Measurements from ENCODE around the gene MSI2. TPM values are rescaled to one million over a fixed set of nuclear protein-coding genes. Genes with fewer than 3 reads are reported as not detected.

Gene MSI2
- total RNA-seq, 1 donor from 2014 or later = 16.8 TPM

DNA sequence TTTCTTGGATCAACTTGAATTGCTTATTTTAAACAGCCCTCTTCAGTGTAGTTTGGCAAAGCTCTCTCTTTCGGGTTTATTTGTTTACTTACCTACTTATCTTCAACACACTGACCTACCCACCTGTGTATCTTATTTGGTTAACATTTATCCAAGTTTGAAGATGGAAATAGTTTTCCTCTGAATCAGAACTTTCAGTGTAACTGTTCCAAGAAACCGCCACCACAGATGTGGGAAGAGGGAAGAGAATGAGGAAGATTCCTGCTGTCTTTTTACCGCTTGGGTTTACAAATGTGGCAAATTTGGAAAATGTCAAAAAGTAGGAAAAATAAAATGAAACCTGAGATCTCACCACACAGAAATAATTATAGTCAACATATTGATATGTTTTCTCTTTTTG lies 115.8 kb downstream of the MSI2 start:
- peak; percentile 20 for DNase-seq

- no peak for DNase-seq
These were observed 116.7 kb downstream of the MSI2 start for GRCh38 chr17:57373048-57373447.

GRCh38 chr17:57373756-57374155 lies 117.4 kb downstream of the MSI2 start:
- DNase-seq = no peak

- DNase-seq = no peak
These were observed 118.9 kb downstream of the MSI2 start for GRCh38 chr17:57375040-57375769.

GRCh38 chr17:57375770-57376225 lies 119.5 kb downstream of the MSI2 start:
- DNase-seq = no peak

DNA sequence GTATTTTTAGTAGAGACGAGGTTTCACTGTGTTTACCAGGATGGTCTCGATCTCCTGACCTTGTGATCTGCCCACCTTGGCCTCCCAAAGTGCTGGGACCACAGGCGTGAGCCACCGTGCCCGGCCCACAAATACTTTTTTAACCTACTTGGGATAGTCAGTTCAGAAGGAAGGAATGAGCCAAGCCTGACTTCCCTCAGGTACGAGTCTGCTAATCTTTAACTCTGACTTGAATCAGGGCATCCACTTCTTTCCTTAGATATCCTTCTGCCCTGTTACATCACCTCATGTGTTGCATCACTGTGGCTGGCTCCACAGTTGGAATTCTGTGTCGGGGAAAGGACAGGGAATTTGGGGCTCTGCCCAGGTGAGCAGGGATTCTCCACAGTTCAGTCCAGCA lies 120.8 kb downstream of the MSI2 start:
- no peak for DNase-seq

DNA sequence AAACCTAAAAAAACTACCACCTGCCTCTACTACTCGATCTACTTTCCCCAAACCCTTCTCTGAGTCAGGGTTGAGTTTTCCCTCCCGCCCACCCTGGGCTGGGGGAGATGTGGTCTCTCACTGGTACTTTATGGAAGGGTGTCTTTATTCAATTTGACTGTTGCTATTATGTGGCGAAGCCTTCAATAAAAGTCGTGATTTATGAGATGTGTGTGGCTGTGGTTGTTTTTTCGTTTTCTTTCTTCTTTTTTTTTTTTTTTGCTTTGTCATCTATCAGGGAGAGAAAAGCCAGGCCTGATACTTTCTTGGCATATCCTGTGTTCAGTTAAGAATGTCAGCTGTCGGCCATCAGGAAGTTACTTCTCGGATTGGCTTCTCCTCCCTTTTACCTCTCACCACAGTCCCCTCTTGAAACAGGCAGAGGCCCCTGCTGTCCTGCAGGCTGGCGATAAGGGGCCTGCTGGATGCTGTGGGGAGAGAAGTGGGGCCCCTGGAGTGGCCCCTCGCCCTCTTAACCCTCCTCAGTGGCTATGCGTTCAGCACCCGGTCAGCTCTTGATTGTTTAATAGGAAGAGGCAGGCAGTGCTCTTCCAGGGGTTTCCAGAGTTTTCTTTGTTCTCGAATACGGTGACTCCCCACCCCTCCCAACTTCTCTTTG lies 123.0 kb downstream of the MSI2 start:
- DNase-seq = peak; percentile 41

GRCh38 chr17:57379895-57380434 lies 123.6 kb downstream of the MSI2 start:
- DNase-seq = no peak

GRCh38 chr17:57381498-57381897 lies 125.2 kb downstream of the MSI2 start:
- no peak for DNase-seq

GRCh38 chr17:57384219-57384618 lies 127.9 kb downstream of the MSI2 start:
- DNase-seq = no peak

DNA sequence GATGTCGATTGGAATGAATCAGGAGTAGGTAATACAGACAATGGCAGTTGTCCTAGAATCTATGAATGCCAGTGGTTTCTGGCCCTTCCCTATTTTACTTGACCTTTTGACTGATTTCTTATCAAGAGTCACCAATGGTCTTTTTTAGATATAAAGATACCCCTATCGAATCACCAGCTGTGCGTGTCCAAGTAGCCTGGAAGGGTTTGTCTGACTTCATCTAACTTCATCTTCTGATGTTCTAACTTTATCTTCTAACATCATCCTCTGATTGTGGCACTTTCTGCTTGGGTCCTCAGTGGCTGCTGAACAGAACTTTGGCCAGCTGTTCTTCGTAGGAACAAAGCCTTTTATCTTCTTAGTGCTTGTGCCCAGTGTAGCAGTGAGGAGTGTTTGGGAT lies 129.7 kb downstream of the MSI2 start:
- no peak for DNase-seq

DNA sequence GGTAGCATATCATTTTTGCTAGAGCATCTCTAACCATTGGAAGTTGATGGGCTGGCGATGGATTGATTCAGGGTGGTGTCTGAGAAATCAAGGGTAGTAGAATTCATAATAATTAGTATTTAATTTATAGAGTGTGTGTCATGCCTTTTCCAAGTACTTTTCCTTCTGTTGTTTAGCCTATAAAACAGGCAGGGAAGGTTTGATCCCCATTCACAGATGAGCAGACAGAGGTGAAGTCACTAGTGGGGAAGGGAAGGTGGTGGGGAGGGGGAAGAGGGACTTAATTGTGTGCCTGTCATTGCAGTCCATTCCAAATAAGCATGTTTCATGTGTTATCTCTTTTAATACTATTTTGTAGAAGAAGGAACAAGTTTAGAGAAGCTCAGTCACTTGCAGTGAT lies 131.3 kb downstream of the MSI2 start:
- DNase-seq = no peak

- DNase-seq = no peak
These were observed 131.9 kb downstream of the MSI2 start for GRCh38 chr17:57388131-57388725.

- DNase-seq = no peak
These were observed 133.2 kb downstream of the MSI2 start for GRCh38 chr17:57389473-57389872.

DNA sequence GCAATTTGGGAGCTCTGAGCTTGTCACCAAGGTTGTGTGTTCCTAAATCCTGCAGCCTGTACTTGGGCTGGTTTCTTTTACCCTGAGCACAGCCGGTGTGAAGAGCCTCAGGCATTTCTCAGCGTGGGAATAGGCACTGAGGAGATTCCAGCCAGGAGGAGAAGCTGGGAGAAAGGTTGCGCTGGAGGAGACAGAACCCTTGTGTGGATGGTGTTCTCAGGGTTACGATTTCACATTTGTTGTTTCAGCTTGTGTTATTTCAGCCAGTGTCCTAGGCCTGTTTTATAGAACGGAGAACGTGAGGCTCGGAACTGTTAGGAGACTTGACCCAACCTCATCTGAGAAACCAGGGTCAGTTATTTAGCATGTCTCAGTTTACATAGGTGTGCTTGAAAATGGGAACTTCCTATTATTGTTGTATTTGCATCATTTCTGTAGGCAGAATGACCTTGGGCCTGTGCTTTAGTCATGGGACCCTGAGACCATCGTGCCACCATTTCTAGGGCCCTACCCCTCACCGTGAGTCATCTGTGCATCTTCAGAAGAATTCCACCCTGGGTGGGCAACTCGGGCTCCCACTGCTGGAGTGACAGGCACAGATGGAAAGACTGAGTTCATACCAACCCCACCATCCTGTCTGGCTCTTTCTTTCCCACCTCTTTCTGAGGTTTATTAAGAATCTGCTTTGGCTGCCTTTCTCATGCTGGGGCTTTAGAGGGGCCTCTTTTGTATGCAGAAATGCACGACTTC lies 134.9 kb downstream of the MSI2 start:
- DNase-seq = no peak

DNA sequence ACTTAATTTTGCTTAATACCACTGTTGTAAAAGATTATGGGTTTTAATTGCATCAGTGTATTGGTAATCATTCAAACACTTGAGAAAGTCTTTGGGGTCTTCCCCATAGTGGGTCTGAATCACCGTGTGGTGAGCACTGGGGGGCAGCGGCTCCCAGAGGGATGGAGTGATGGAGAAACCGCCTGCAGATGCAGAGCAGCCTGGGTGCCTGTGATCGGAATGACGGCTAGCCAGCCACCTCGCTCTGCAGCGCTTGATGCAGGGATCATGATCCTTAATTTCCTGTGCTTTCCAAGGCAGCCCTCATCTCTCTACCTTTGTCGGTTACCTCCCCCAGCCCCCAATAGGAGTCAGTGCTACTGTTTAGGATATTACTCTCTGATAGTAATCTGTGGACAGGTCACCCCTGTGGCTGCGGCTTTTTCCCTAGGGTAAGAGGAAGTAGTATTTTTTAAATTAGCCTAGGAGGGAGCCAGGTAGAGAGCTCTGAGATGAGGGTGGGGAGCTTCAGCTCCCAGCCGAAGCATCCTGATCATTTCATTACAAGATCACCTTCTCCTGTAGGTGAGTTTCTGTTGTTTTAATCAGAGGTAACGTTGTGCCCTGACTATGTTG lies 135.6 kb downstream of the MSI2 start:
- no peak for DNase-seq

- no peak for DNase-seq
These were observed 137.0 kb downstream of the MSI2 start for GRCh38 chr17:57393368-57393767.

GRCh38 chr17:57394375-57394774 lies 138.1 kb downstream of the MSI2 start:
- DNase-seq = no peak

DNA sequence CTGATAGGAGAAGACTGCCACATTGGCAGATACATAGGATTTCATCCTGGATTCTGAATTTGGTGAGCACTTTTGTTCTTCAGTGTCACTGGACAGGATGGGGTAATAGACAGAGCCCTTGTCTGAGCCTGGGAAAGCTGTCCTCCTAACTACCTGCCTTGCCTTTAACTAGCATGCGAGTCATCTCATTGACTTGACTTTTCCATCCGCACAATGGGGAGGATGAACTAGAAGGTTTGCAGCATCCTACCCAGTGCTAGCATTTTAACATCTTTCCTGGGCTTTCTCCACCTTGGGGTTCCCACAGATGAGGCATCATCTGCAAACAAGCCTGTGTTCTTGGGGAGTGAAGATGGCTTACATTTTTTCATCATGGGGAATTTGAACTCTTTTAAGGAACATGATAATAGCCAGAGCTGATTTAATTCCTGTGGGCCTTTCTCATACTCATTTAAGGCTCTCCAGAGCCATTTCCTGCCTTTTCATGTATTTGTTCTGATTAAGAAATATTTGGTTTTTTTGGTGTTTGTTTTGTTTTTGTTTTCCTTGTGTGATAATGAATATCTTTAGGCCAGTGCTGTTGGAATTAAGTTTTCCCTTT lies 139.5 kb downstream of the MSI2 start:
- DNase-seq = no peak

GRCh38 chr17:57396511-57396921 lies 140.2 kb downstream of the MSI2 start:
- no peak for DNase-seq

GRCh38 chr17:57397402-57397801 lies 141.1 kb downstream of the MSI2 start:
- no peak for DNase-seq

- no peak for DNase-seq
These were observed 143.4 kb downstream of the MSI2 start for GRCh38 chr17:57399690-57400089.

Measured in dermis blood vessel endothelial cell (primary cell).